ENCODE measurements around the gene GNB5. TPM values are rescaled to one million over a fixed set of nuclear protein-coding genes. Genes with fewer than 3 reads are reported as not detected.
A peak's percentile ranks its signal among the peaks of the same experiment; 100 is the strongest.
"Not testable (repeated sequence)": the region's sequence is repeated elsewhere in the genome, so short reads cannot be mapped to it uniquely, and the experiment has no call there.

Gene GNB5
- 10 to 100 TPM; 28.5 to 34.2 TPM for total RNA-seq

- Mint-ChIP-seq H3K4me1 (no peaks in the 10 kb centered on the region), H3K36me3 (ENCODE audit: low read depth) (no peaks in the 10 kb centered on the region)
- CTCF ChIA-PET: interaction anchor here (0.6 to 1.1 kb wide), 2 partner anchors 15 to 294 kb away, joined by 3 read pairs; no protein-coding TSS in a partner anchor
Observed at GRCh38 chr15:52191207-52191606, at the start of gene GNB5. GNB5 (minus strand) TSS chr15:52191392; CDS start chr15:52184676, 6,716 bp downstream.

DNA sequence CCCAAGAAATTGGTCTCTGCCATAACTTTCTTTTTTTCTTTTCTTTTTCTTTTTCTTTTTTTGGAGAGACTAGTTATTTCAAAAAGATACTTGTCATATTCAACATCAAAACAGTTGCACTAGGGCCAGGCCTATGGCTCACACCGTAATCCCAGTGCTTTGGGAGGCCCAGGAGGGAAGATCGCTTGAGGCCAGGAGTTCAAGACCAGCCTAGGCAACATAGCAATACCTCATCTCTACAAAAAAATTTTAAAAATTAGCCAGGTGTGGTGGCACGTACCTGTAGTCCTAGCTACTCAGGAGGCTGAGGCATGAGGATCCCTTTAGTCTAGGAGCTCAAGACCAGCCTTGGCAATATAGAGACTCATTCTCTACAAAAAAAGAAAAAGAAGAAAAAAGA, 49.0 kb upstream of the GNB5 start:
- H3K36me3 Mint-ChIP-seq (ENCODE audit: low read depth): peaks cover 1% of the 10 kb centered on the region
- ChIA-PET CTCF (interaction anchor here (0.6 to 2.5 kb wide), 3 partner anchors 10 to 61 kb away, joined by 3 to 8 read pairs (median 3); no protein-coding TSS in a partner anchor), POLR2A (no interaction called here)
- peaks cover 22% of the 10 kb centered on the region for H3K4me1 Mint-ChIP-seq
- no peak for DNase-seq
- no peaks in the 10 kb centered on the region for H3K9me3 Mint-ChIP-seq
- H3K27me3 Mint-ChIP-seq: no peaks in the 10 kb centered on the region
- no peak overlapping the region for H3K27ac Mint-ChIP-seq
- no peak overlapping the region for H3K4me3 Mint-ChIP-seq

More at GRCh38 chr15:52191207-52191606, at the start of gene GNB5:
- no peaks in the 10 kb centered on the region for H3K27me3 Mint-ChIP-seq
- H3K9me3 Mint-ChIP-seq: no peaks in the 10 kb centered on the region
- no peak within 1 kb of the TSS for H3K27ac Mint-ChIP-seq
- POLR2A ChIA-PET: interaction anchor here (0.6 kb wide), 1 partner anchor 28 kb away, joined by 9 read pairs; no protein-coding TSS in a partner anchor
- no peak for DNase-seq
- H3K4me3 Mint-ChIP-seq: no peak within 1 kb of the TSS

DNA sequence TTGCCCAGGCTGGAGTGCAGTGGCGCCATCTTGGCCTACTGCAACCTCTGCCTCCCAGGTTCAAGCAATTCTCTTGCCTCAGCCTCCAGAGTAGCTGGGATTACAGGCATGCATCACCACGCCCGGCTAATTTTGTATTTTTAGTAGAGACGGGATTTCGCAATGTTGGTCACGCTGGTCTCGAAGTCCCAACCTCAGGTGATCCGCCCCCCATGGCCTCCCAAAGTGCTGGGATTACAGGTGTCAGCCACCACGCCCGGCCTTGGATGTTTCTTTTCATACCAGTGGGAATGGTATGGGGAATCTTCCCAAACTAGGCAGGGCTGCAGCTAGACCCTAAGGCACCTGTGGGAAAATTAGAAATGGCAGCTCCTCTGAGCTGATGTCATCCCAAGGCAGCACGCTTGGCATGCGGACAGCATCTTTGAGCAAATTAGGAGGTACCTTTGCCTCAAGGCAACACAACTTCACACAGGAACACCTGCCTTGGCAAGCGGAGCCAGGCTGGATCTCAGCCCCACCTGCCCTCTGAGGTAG, 47.9 kb upstream of the GNB5 start:
- POLR2A ChIA-PET; H3K27me3 Mint-ChIP-seq; DNase-seq; H3K36me3 Mint-ChIP-seq (ENCODE audit: low read depth); H3K9me3 Mint-ChIP-seq; H3K27ac Mint-ChIP-seq; H3K4me3 Mint-ChIP-seq: not testable (repeated sequence)
- H3K4me1 Mint-ChIP-seq: peaks cover 34% of the 10 kb centered on the region
- CTCF ChIA-PET: interaction anchor here (1.2 to 2.5 kb wide), 4 partner anchors 8 to 16 kb away, joined by 4 to 8 read pairs (median 4); no protein-coding TSS in a partner anchor

GRCh38 chr15:52238149-52238548, 47.0 kb upstream of the GNB5 start:
- H3K9me3 Mint-ChIP-seq: no peaks in the 10 kb centered on the region
- H3K4me1 Mint-ChIP-seq: peaks cover 43% of the 10 kb centered on the region
- no peak overlapping the region for H3K4me3 Mint-ChIP-seq
- POLR2A ChIA-PET: no interaction called here
- CTCF ChIA-PET: interaction anchor here (1.2 to 1.7 kb wide), 3 partner anchors 11 to 15 kb away, joined by 4 to 5 read pairs (median 4); no protein-coding TSS in a partner anchor
- no peaks in the 10 kb centered on the region for H3K27me3 Mint-ChIP-seq
- no peak overlapping the region for H3K27ac Mint-ChIP-seq
- peaks cover 4% of the 10 kb centered on the region for H3K36me3 Mint-ChIP-seq (ENCODE audit: low read depth)
- DNase-seq: no peak

DNA sequence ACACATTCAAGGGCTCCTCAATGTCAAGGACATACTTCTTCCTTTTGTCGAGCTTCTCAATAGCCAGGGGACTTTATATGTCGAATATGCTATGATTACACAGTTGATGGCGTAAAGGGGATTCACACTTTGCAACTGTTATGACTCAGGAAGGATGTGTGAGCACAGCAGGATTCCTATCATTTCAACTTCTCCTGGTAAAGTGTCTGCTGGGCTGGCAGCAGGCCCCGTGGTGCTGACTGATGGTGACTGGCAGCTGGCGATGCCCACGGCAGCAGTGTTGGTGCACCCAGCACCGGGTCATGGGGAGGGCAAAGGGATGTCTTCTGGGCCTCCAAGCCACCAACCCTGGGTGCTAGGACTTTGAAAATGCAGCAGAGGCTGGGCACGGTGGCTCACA, 44.8 kb upstream of the GNB5 start:
- CTCF ChIA-PET: interaction anchor here (1.0 to 1.6 kb wide), 4 partner anchors 9 to 96 kb away, joined by 3 to 7 read pairs (median 4); no protein-coding TSS in a partner anchor
- Mint-ChIP-seq H3K36me3 (ENCODE audit: low read depth) (peaks cover 2% of the 10 kb centered on the region), H3K27me3 (no peaks in the 10 kb centered on the region), H3K4me3 (no peak overlapping the region), H3K4me1 (peaks cover 44% of the 10 kb centered on the region), H3K9me3 (no peaks in the 10 kb centered on the region), H3K27ac (peak overlapping the region; percentile 95)
- DNase-seq: no peak
- POLR2A ChIA-PET: no interaction called here

GRCh38 chr15:52234596-52235541, 43.7 kb upstream of the GNB5 start:
- peak; percentile 50 for DNase-seq
- no peaks in the 10 kb centered on the region for H3K9me3 Mint-ChIP-seq
- H3K27ac Mint-ChIP-seq: peak overlapping the region; percentile 95
- ChIA-PET CTCF (interaction anchor here (0.9 to 1.2 kb wide), 6 partner anchors 8 to 22 kb away, joined by 3 to 7 read pairs (median 3); no protein-coding TSS in a partner anchor), POLR2A (no interaction called here)
- H3K27me3 Mint-ChIP-seq: no peaks in the 10 kb centered on the region
- H3K4me1 Mint-ChIP-seq: peaks cover 41% of the 10 kb centered on the region
- H3K4me3 Mint-ChIP-seq: peak overlapping the region; percentile 25
- H3K36me3 Mint-ChIP-seq (ENCODE audit: low read depth): peaks cover 2% of the 10 kb centered on the region

GRCh38 chr15:52233405-52233804, 42.2 kb upstream of the GNB5 start:
- H3K9me3 Mint-ChIP-seq: no peaks in the 10 kb centered on the region
- H3K4me3 Mint-ChIP-seq: no peak overlapping the region
- peaks cover 41% of the 10 kb centered on the region for H3K4me1 Mint-ChIP-seq
- POLR2A ChIA-PET: no interaction called here
- H3K27me3 Mint-ChIP-seq: no peaks in the 10 kb centered on the region
- CTCF ChIA-PET: interaction anchor here (0.8 to 1.5 kb wide), 4 partner anchors 7 to 25 kb away, joined by 3 to 5 read pairs (median 4); no protein-coding TSS in a partner anchor
- H3K27ac Mint-ChIP-seq: peak overlapping the region; percentile 95
- no peak for DNase-seq
- peaks cover 2% of the 10 kb centered on the region for H3K36me3 Mint-ChIP-seq (ENCODE audit: low read depth)

DNA sequence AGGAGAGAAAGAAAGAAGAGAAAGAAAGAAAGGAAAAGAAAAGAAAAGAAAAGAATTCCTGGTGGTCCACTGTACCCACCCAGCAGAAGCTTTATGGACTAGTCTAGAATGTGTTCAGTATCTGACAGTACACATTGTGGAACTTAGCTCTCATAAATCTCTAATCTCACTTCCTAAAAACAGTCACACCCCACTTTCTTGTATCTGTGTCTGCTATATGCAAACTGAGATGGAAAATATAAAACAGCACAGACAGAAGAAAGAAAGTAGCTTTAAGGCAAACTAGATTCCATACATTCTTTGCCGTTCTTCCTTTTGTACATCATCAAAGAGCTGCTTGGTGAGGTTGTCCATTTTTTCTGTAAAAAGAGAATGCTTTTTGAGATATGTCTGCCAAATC, 41.1 kb upstream of the GNB5 start:
- Mint-ChIP-seq H3K27ac (no peak overlapping the region), H3K4me1 (peaks cover 44% of the 10 kb centered on the region), H3K36me3 (ENCODE audit: low read depth) (peaks cover 2% of the 10 kb centered on the region), H3K4me3 (no peak overlapping the region), H3K9me3 (no peaks in the 10 kb centered on the region), H3K27me3 (no peaks in the 10 kb centered on the region)
- DNase-seq: no peak
- ChIA-PET POLR2A (no interaction called here), CTCF (no interaction called here)

- ChIA-PET POLR2A (interaction anchor here (0.6 kb wide), 1 partner anchor 22 kb away, joined by 5 read pairs; no protein-coding TSS in a partner anchor), CTCF (interaction anchor here (0.7 to 2.6 kb wide), 4 partner anchors 10 to 1309 kb away, joined by 3 to 8 read pairs (median 3); no protein-coding TSS in a partner anchor)
- Mint-ChIP-seq H3K4me3 (no peak overlapping the region), H3K27me3 (no peaks in the 10 kb centered on the region), H3K4me1 (peaks cover 33% of the 10 kb centered on the region), H3K27ac (no peak overlapping the region), H3K9me3 (no peaks in the 10 kb centered on the region), H3K36me3 (ENCODE audit: low read depth) (peaks cover 2% of the 10 kb centered on the region)
- DNase-seq: no peak
Observed at GRCh38 chr15:52230073-52230472, 38.9 kb upstream of the GNB5 start.

DNA sequence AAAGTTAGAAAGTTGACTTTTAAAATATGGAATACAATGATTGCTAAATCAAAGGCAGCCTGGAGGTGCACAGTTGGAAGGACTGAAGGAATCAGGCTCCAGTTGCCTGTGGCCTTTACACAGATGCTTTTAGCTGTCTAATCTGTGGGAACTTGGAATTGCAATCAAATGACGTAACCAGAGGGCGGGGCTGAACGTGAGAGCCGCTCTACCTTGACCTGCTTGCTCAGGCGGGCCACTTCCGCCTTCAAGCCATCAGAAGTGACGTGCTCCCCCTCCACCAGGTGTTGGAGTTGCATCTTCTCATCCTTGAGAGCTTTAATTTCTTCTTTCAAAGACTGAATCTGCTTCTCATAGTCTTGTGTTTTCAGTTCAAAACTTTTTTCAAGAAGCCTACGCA, 37.7 kb upstream of the GNB5 start:
- no peak for DNase-seq
- POLR2A ChIA-PET: no interaction called here
- H3K4me3 Mint-ChIP-seq: no peak overlapping the region
- no peaks in the 10 kb centered on the region for H3K27me3 Mint-ChIP-seq
- H3K36me3 Mint-ChIP-seq (ENCODE audit: low read depth): peaks cover 2% of the 10 kb centered on the region
- no peaks in the 10 kb centered on the region for H3K9me3 Mint-ChIP-seq
- H3K4me1 Mint-ChIP-seq: peaks cover 25% of the 10 kb centered on the region
- CTCF ChIA-PET: interaction anchor here (0.6 to 4.2 kb wide), 6 partner anchors 12 to 377 kb away, joined by 3 to 23 read pairs (median 8); no protein-coding TSS in a partner anchor
- H3K27ac Mint-ChIP-seq: no peak overlapping the region

DNA sequence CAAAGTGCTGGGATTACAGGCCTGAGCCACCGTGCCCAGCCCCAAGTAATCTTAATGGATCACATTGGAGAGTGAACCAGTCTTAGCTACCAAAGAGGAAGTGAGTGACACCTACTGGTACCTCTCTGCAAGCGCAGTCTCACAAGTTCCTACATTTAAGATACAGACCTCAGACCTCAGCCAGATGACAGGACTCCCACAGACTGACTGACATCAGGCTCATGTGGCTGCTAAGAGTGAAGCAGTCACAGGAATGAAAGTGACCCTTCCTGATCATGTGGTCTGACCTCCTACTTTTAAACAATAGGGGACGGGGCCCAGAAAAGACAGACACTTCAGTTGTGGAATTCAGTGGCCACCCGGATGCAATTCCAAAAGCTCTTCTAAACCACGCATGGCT, 36.3 kb upstream of the GNB5 start:
- Mint-ChIP-seq H3K27me3 (no peaks in the 10 kb centered on the region), H3K4me1 (peaks cover 25% of the 10 kb centered on the region), H3K9me3 (no peaks in the 10 kb centered on the region), H3K4me3 (no peak overlapping the region), H3K36me3 (ENCODE audit: low read depth) (peaks cover 4% of the 10 kb centered on the region), H3K27ac (no peak overlapping the region)
- ChIA-PET POLR2A (no interaction called here), CTCF (interaction anchor here (0.6 to 4.2 kb wide), 25 partner anchors 8 to 520 kb away, joined by 3 to 23 read pairs (median 5); no protein-coding TSS in a partner anchor)
- peak; percentile 78 for DNase-seq

- H3K36me3 Mint-ChIP-seq (ENCODE audit: low read depth): peaks cover 9% of the 10 kb centered on the region
- CTCF ChIA-PET: interaction anchor here (0.8 to 4.2 kb wide), 5 partner anchors 8 to 244 kb away, joined by 3 to 23 read pairs (median 4); no protein-coding TSS in a partner anchor
- POLR2A ChIA-PET: interaction anchor here (0.5 kb wide), 1 partner anchor 11 kb away, joined by 4 read pairs; no protein-coding TSS in a partner anchor
- no peak for DNase-seq
- no peak overlapping the region for H3K4me3 Mint-ChIP-seq
- H3K27me3 Mint-ChIP-seq: no peaks in the 10 kb centered on the region
- H3K27ac Mint-ChIP-seq: no peak overlapping the region
- H3K9me3 Mint-ChIP-seq: no peaks in the 10 kb centered on the region
- peaks cover 37% of the 10 kb centered on the region for H3K4me1 Mint-ChIP-seq
Observed at GRCh38 chr15:52225230-52225629, 34.0 kb upstream of the GNB5 start.

All from activated CD4-positive, alpha-beta T cell treated with anti-CD3 and anti-CD28 coated beads, Interleukin-2, amount 10 ng/mL, durations not matched to agents 7 days and 5 days (primary cell).